Measurements from ENCODE around the gene HLA-DOA. TPM values are rescaled to one million over a fixed set of nuclear protein-coding genes. Genes with fewer than 3 reads are reported as not detected.

Gene HLA-DOA
- total RNA-seq, 1 donor from 2014 or later = 0.48 TPM

- no peak overlapping the region for H2AFZ ChIP-seq (ENCODE audit: low read depth, low read length)
- H3K79me2 ChIP-seq (ENCODE audit: insufficient read depth, low read length) = peaks cover 53% of the 10 kb centered on the region
- H3K4me2 ChIP-seq (ENCODE audit: low read length) = peak overlapping the region; percentile 94
- no peaks in the 10 kb centered on the region for H3K9me3 ChIP-seq (ENCODE audit: insufficient read depth, low read depth, low read length)
- H4K20me1 ChIP-seq (ENCODE audit: insufficient read depth, low read length) = peaks cover 20% of the 10 kb centered on the region
- peak overlapping the region; percentile 100 for H3K27ac ChIP-seq (ENCODE audit: low read depth, low read length)
- peak overlapping the region; percentile 72 for H3K4me3 ChIP-seq (ENCODE audit: insufficient read depth, low read depth, low read length)
- H3K9me3 Mint-ChIP-seq (ENCODE audit: unreplicated experiment) = no peaks in the 10 kb centered on the region
- H3K36me3 Mint-ChIP-seq (ENCODE audit: low read depth, unreplicated experiment) = peaks cover 18% of the 10 kb centered on the region
- H3K27me3 Mint-ChIP-seq (ENCODE audit: low read depth, unreplicated experiment) = no peaks in the 10 kb centered on the region
- TF ChIP-seq EZH2 (IDR thresholded peaks at IDR 0.05; ENCODE audit: insufficient read depth, low read length) = no peak
- TF ChIP-seq CTCF (IDR thresholded peaks at IDR 0.05; ENCODE audit: insufficient read depth, low read depth, low read length) = no peak
- peak overlapping the region; percentile 100 for H3K4me3 Mint-ChIP-seq (ENCODE audit: unreplicated experiment)
- peaks cover 20% of the 10 kb centered on the region for H3K4me1 Mint-ChIP-seq (ENCODE audit: low read depth, unreplicated experiment)
- DNase-seq (ENCODE audit: low read depth) (peak; percentile 72), FAIRE-seq (no peak)
- H3K27me3 ChIP-seq (ENCODE audit: insufficient read depth, low read length) = no peaks in the 10 kb centered on the region
- H3K36me3 ChIP-seq (ENCODE audit: insufficient read depth, low read length) = peaks cover 6% of the 10 kb centered on the region
- peak overlapping the region; percentile 100 for H3K27ac Mint-ChIP-seq (ENCODE audit: unreplicated experiment)
- peaks cover 13% of the 10 kb centered on the region for H3K4me1 ChIP-seq (ENCODE audit: insufficient read depth, low read length)
- H3K9ac ChIP-seq (ENCODE audit: low read length) = peak overlapping the region; percentile 99
These were observed 40.3 kb downstream of the HLA-DOA start for GRCh38 chr6:32968867-32969684.

GRCh38 chr6:32968093-32968866 is 41.1 kb downstream of the HLA-DOA start, which contains the start of gene BRD2:
TSS of gene BRD2 (plus strand) at chr6:32968594. CDS start at chr6:32972899, 4,305 bp downstream.
- TF ChIP-seq EZH2 (IDR thresholded peaks at IDR 0.05; ENCODE audit: insufficient read depth, low read length) (no peak), CTCF (IDR thresholded peaks at IDR 0.05; ENCODE audit: insufficient read depth, low read depth, low read length) (no peak)
- no peaks in the 10 kb centered on the region for H3K27me3 ChIP-seq (ENCODE audit: insufficient read depth, low read length)
- H3K27ac Mint-ChIP-seq (ENCODE audit: unreplicated experiment) = peak within 1 kb of the TSS; percentile 100
- peaks cover 13% of the 10 kb centered on the region for H3K4me1 ChIP-seq (ENCODE audit: insufficient read depth, low read length)
- peak within 1 kb of the TSS; percentile 86 for H3K4me3 ChIP-seq (ENCODE audit: insufficient read depth, low read depth, low read length)
- H3K9me3 ChIP-seq (ENCODE audit: insufficient read depth, low read depth, low read length) = no peaks in the 10 kb centered on the region
- peaks cover 12% of the 10 kb centered on the region for H3K36me3 Mint-ChIP-seq (ENCODE audit: low read depth, unreplicated experiment)
- H3K4me2 ChIP-seq (ENCODE audit: low read length) = peak within 1 kb of the TSS; percentile 94
- peaks cover 18% of the 10 kb centered on the region for H3K4me1 Mint-ChIP-seq (ENCODE audit: low read depth, unreplicated experiment)
- peak within 1 kb of the TSS; percentile 99 for H3K9ac ChIP-seq (ENCODE audit: low read length)
- peaks cover 12% of the 10 kb centered on the region for H4K20me1 ChIP-seq (ENCODE audit: insufficient read depth, low read length)
- no peaks in the 10 kb centered on the region for H3K27me3 Mint-ChIP-seq (ENCODE audit: low read depth, unreplicated experiment)
- H3K79me2 ChIP-seq (ENCODE audit: insufficient read depth, low read length) = peaks cover 45% of the 10 kb centered on the region
- peaks cover 2% of the 10 kb centered on the region for H3K36me3 ChIP-seq (ENCODE audit: insufficient read depth, low read length)
- peak within 1 kb of the TSS; percentile 84 for H2AFZ ChIP-seq (ENCODE audit: low read depth, low read length)
- DNase-seq (ENCODE audit: low read depth) (peak; percentile 85), FAIRE-seq (no peak)
- peak within 1 kb of the TSS; percentile 100 for H3K4me3 Mint-ChIP-seq (ENCODE audit: unreplicated experiment)
- no peaks in the 10 kb centered on the region for H3K9me3 Mint-ChIP-seq (ENCODE audit: unreplicated experiment)
- H3K27ac ChIP-seq (ENCODE audit: low read depth, low read length) = peak within 1 kb of the TSS; percentile 100

All from astrocyte (in vitro differentiated cells and primary cell).